ENCODE results near the gene SMCO2.

SMCO2 gene

DNA sequence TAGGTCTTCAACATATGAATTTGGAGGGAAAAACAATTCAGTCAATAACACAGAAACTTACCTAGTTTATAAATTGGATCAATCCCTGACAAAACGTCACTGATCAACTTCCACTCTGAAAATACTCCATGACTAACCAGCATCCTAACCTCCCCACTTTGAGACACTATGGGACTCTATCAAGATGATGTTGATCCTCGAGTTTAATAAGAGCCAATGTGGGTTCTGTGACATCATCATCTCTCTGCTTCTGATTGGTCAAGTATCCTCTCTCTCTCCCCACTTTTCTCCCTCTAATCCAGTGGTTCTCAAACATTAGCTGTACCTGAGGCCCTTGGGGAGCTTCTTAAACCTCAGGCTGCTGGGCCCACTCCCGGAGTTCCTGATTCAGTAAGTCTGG is at the start of gene SMCO2:
TSS of gene SMCO2 (plus strand) at position 301 of the 400 bp plus-strand sequence. CDS start 23,896 bp downstream, outside the sequence.
- DNase-seq (ENCODE audit: low read depth) = no peak

DNA sequence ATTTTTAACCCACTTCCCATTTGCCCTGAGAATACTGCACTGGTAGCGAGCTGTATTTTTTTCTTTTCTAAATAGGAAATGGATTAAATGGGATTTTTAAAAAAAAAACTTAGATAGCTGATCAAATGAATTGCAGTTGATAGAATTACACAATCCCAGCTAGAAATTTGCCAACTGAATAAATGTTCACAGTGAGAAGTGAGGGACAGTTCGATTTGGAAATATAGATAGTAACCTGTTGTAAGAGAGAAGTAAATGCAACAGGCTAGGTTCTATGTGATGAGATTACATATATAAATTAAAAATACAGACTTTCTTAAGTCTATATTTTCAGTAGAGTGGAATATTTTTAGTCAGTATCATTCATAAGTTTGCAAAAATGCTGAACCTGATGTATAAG is 48.1 kb upstream of the SMCO2 start:
- no peak for DNase-seq (ENCODE audit: low read depth)

DNA sequence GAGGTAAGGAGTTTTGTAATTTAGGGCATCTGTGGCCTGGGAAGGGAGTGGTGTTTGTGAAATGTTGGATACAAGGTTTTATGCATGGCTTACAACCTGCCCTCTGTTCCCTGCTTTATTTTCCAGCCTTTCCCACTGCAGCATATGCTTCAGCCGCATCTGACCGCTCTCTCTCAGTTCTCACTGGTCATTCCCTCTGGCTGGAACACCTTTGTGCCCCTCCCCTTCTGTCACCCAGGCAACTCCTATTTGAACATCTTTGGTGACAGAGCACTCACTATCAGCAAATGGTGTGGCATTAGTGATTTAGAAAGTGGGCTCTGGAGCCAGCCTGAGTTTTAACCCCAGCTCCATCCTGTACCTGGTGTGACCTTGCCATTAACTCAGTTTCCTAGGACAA is 47.5 kb upstream of the SMCO2 start:
- no peak for DNase-seq (ENCODE audit: low read depth)

DNA sequence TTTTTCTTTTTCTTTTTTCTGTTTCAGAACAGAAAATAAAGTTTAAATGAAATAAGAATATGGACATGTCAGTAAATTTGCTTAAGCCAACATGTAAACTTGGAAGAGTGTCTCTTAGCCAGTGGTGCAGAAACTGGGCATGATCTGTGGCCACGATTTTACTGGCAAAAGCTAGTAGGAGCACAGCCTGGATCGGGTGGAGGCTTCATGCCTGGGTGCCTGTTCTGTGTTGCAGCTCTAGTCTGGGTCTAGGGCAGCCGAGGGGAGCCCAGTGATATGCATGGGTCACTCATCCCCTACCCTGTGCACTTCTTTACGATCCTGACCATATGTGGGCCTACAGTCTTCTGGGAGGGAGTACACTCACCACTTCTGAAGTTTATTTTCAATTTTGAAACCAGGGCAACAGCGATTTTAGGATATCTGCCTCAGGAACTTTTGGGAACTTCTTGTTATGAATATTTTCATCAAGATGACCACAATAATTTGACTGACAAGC is 45.6 kb upstream of the SMCO2 start:
- DNase-seq (ENCODE audit: low read depth) = no peak

DNA sequence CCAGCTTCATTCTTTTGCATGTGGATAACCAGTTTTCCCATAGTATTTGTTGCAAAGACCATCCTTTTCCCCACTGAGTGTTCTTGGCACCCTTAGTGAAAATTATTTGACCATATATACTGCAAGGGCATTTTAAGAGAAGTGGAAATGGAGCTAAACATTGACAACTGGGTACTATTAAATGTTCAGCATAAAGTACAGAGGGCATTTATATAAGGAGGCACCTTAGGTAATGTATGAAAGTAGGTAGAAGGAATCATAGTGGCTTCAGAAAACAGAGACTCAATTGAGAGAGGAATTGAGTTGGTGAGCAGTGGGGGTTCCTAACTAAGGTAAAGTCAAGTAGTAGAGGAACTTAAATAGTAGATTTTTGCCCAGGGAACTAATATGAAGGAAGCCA is 34.5 kb upstream of the SMCO2 start:
- DNase-seq (ENCODE audit: low read depth) = no peak

DNA sequence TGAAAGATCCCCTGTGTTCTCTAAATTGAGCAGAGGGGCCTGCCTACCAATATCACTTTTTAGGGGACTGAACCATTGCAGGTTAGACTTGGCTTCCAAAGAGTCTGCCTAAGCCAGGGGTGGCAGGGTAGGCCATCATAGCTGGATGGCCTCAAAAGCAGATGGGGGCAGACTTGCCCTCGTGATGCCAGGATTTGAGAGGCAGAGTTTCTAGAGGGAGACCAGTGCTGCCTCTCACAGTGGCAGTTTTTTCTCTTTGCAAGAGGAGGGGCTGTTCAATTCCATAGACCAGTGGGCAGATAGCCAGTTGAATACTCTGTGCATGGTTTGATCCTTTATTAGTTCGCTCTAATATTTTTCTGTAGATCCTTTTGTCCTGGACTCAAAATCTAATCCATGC is 23.8 kb upstream of the SMCO2 start:
- DNase-seq (ENCODE audit: low read depth) = no peak

DNA sequence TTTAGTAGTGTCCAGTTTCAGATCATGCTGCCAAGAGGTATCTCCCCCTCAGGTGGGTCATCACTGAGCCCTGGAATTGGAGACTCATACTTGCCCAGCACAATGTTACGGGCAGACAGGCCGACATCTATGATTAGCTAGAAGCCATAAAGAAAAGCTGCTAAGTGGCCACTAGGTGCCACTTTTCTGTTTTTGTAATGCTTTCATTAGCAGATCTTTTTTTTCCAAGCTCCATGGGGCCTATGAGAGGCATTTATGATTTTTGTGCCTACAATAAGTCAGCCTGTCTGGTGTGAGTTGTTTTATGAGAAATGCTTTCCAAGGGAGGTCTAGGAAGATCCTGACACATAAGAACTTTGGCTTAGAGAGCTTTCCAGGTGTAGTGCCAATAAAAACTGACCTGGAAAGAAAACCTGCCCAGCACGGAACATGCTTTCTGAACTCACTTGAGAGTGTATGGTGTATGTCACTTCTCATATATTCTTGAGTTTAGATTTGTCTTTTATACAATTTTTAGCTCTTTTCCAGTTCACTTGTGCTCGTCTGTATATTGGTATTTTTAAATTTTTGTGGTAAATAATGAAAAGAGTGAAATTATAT is 21.8 kb upstream of the SMCO2 start:
- DNase-seq (ENCODE audit: low read depth) = no peak

DNA sequence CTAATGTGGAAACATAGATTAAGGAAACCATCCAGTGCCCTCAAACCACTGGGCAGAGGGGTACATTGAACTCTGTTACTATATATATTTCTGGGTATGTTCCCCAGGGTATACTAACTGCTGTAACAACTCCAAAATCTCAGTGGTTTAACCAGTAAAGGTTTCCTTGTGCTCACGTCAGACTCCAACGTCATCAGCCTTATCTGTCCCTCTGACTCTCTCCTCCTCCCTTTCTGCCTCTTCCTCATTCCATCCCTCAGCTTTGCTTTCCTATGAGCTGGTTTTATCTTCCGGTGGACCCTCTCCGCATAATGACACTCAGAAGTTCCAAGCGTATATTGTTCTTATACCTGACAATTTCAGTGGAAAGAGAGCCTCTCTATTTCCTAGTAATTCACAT is 21.2 kb upstream of the SMCO2 start:
- no peak for DNase-seq (ENCODE audit: low read depth)

DNA sequence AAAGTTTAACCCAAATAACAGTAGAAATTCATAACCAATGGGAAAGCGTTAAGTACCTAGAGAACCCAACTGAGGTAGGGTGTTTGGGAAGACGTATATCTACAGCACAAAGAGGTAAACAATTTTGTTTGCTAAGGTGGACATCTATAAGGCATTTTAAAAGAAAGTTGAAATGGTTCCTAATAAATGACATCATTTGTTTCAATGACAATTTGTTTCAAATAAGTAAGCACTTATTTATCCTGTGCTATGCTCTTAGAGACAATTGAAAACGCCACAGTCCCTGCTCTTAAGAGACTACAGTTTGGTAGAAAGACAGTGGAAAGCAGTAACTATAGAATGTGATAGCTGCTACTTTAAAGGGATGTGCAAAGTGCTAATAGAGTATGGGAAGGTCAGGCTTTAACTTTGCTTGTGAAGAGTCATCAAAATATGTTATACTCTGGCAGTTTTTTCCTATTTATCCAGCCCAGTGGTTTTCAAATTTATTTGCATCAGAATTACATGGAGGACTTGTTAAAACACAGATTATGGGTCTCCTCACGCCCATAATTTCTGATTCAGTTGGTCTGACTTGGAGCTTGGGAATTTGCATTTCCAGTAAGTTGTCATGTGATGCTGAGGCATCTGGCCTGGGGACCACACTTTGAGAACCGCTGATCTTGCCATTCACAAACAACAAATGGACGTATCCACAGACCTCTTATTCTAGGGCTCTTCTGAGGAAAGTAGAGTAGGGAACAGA is 19.6 kb upstream of the SMCO2 start:
- DNase-seq (ENCODE audit: low read depth) = no peak

DNA sequence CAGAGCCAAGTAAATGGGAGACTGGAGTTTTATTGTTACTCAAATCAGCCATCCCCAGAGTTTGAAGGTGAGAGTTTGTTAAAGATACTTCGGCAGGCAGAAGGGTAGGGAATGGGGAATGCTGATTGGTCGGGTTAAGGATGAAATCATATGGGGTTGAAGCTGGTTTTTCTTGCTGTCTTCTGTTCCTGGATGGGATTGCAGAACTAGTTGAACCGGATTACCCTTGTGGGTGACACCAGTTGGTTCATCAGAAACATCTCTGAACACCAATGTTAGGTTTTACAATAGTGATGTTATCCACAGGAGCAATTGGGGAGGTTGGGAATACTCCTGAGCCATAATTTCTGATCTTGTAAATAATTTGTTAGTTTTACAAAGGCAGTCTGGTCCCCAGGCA is 18.7 kb upstream of the SMCO2 start:
- no peak for DNase-seq (ENCODE audit: low read depth)

DNA sequence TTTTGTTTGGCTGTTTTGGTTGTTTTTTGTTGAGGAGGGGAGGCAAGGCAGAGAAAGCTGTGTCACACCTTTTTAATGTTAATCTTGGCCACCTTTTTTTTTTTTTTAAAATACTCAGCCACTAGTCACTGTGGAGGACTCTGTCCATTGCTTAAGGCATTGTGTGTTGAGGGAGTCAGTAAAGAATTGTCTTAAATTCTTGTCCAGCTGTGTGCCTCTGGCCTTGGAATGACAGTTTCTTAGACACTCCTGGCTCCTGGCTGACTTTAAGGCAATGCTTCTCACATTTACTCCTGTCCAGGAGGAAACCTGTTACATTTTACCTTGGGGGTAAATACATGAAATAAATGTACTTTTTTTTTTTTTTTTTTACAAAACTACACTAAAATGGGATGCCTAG is 18.1 kb upstream of the SMCO2 start:
- DNase-seq (ENCODE audit: low read depth) = no peak

DNA sequence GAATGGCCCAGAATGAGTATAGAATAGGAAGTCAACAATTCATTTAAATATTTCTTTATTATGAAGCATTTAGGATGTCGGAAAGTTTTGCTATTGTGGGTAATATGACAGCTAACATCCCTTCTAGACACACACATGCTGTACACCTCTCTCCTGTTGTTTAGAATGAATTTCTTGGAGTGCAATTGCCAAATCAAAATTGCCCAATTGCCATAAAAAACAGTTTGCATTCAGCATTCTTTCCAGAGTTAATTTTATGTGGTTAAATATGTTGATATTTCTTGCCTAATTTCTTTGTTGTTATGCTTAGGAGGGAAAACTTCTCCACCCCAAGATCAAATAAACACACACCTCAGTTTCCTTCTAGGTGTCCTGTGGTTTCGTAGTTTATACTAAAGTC is 16.9 kb upstream of the SMCO2 start:
- DNase-seq (ENCODE audit: low read depth) = no peak

DNA sequence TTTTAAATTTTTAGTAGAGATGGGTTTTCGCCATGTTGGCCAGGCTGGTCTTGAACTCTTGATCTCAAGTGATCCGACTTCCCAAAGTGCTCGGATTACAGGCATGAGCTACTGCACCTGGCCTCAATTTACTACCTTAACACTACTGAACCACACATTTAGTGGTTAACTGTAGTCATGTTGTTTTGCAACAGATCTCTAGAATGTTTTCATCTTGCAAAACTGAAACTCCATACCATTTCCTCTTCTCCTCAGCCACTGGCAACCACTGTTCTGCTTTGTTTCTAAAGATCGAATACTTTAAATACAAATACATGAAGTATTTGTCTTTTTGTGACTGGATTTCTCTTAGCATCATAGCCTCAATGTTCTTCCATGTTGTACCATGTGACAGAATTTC is 15.4 kb upstream of the SMCO2 start:
- no peak for DNase-seq (ENCODE audit: low read depth)

DNA sequence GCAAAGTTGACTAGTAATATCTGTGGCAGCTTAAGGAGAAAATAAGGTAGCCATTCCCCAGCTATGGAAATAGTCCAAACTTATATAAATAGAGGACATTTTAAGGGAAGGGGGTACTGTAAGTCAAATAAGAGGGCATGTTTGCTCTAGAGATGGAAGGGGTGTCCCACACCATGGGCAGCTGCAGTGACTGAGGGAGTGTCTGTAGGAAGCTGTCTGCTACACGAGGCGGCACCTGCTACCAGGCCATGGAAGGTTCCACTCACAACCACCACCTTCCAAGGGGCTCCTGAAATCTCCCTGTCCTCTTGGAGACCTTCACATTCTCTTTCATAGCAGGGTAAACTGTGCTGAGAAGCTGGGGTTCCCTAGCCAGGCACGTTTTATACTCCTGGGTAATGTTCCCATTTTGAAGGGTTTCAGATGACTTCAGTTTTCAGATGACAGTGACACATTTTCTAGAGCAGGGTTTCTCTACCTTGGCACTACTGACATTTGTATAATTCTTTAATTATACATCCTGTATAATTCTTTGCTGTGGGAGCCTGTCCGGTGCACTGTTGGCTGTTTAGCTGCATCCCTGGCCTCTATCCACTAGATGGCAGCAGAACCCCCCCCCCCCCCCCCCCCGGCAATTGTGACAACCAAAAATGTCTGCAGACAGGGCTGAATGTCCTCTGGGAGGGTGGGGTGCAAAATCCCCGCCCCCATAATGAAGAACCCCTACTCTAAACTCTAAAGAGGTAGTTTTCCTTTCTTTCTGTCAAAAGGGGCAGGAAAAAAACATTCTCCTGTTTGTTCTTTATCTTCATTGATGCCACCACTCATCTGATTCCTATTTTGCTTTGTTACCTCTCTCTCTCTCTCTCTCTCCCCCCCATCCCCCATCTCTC is 11.6 kb upstream of the SMCO2 start:
- DNase-seq (ENCODE audit: low read depth) = no peak

DNA sequence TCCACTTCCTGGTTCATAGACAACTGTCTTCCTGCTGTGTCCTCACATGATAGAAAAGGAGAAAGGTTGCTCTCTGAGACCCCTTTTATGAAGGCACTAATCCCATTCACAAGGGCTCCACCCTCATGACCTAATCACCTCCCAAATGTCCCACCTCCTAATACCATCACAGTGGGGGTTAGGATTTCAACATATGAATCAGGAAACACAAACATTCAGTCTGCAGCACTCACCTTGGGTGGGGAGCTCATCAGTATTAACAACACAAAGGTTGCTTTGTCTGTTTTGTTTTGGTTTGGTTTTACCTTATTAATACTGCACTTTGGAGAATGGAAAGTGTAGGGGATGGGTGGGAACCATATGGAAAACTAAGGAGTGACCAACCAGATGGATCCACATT is 10.5 kb upstream of the SMCO2 start:
- DNase-seq (ENCODE audit: low read depth) = no peak

DNA sequence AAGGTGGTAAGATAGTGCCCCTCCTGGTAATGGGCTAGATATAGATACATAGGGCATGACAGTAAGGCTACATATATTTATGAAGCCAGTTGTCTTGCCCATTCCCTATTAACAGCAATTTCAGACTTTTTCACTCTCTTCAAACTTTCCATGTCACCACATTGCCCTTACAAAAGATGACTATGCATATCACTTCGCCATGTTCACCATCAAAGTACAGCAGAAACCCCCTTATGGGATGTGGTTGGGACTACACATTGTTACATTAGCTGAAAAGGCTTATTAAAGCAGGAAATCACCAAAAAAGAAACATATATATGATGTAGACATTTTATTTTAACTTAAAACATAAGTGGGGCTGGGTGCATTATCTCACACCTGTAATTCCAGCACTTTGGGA is 9.8 kb upstream of the SMCO2 start:
- no peak for DNase-seq (ENCODE audit: low read depth)

DNA sequence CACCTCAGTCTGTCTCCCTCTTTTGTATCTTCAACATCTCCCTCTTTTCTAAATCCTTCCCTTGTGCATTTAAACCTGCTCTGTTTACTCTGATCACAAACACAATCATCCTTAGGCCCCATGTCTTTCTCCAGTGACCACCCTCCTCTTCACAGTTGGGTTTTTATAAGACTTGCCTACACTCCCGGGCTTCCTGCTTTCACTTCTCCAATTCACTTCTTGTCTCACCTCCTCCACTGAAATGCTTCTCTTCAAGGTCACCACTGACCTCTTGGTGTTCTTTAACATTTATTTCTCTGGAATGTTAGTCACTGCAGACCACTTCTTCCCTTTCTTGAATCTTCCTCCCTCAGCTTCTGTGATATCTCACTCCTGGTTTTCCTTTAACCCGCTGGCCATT is 8.7 kb upstream of the SMCO2 start:
- DNase-seq (ENCODE audit: low read depth) = no peak

DNA sequence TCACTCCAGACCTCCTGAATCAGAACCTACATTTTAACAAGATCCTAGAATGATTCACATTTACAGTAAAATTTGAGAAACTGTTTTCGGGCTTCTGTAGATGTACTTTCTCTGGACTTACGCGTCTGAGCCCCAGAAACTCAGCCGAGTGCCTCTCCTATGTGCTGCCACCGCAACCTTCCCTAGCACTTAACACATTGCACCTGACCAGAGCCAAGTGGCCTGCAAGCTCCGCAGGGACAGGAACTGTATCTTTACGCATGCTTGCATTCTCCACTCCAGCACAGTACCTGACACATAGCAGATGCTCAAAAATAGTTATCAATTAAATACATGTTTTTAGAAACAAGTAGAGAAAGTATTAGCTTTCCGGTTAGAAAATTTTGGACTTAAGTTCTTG is 1.2 kb downstream of the SMCO2 start:
- no peak for DNase-seq (ENCODE audit: low read depth)

DNA sequence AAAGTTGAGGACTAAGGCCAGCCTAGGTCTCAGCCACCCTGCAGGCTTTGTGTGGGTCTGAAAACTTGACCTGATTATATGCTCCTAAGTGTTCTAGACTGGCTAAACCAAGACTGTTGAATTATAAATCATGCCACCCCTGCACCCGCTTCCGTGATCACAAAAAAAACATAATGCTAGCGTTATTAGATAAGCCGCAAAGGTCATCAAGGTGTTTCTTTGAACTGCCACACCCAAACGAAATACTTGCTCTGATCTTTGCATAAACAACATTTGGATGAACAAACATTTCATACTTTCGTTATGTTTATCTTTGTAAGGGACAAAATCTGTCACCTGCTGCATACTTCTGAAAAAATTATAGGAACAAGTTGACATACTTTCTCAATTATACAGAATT is 2.5 kb downstream of the SMCO2 start:
- no peak for DNase-seq (ENCODE audit: low read depth)

DNA sequence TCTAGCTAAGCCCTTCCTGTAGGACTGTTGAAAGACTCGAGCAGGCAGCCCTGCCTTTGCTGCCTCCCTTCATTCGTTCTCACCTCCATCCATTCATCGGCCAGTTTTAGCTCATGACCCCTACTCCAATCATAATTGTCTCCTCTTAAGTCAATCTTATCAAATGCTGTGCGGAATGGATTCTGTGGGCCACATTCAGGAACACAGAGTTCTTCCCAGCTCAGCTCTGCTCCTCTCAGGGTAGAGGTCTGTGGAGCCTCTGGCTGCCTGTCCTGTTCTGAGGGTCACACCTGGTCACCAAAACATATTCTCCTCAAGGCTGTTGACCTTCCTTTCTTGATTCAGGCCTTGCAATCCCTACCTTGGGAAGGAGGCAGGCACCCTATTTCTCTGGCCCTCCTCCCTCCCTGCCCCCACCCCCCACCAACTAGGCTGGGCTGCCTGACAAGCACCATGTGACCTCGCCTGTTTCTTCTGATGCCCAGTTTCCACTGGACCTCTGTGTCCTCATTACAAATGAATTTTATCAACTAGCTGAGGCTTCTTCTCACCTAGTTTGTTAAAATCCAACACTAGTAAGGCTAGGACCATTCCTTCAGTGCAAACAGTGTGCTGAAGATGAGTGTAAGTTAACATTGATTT is 3.5 kb downstream of the SMCO2 start:
- DNase-seq (ENCODE audit: low read depth) = no peak

DNA sequence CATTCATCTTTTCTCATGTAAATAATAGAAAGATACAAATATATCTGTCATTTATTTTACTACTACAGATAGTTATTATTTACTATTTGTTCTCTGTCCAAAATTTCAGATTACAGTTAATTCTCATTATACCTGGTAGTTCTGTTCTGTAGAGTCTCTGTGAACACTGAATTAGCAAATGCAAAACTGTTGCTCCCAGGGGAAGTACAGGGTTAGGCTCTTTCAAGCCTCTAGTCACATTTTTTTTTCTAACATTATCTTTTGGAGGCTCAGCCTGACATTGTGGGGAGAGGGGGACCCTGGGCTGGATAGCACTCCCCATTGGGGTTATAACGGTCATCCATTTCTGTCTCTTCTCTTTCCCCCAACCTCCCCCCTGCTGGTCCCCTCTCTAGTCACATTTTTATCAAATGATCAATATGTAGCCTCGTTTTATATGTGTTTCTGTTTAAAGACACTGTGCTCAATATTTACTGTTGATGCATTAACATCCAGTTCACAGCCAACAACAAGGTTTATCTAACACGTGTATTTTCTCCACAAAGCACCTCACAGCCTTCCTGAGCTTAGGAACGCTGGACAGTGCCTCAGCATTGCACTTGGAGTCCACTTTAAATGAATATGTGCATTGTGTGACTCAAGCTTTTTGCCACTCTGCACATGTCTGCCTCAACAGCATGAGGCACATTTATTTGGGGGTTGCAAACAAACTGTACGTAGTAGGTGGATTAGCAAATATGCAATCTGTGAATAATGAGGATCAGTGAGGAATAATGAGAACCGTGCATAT is 4.7 kb downstream of the SMCO2 start:
- no peak for DNase-seq (ENCODE audit: low read depth)

DNA sequence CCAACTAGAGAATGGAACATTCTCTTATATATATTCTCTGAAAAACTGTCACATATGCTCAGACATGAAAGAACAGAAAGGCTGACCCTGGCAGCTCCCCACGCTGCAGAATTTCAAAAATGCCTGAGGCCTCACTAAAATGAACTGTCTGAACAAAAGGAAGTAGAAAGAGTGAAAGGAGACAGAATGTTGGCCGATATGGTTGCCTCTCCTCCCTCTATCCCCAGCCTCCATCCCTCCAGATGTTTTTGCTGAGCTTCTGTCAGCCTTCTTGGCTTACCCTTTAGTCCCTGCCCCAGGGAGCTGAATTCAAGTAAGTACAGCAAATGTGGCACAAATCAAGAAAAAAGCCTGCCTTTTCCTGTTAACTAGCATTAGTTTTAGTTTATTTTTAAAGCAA is 6.9 kb downstream of the SMCO2 start:
- DNase-seq (ENCODE audit: low read depth) = no peak

Data from T-helper 22 cell (primary cell).